ENCODE measurements around the gene TMEM134.
"Not testable (repeated sequence)": the region's sequence is repeated elsewhere in the genome, so short reads cannot be mapped to it uniquely, and the experiment has no call there.

The TMEM134 gene

GRCh38 chr11:67468759-67469507, at the start of gene TMEM134:
TSS of gene TMEM134 (minus strand) at chr11:67469251. CDS start at chr11:67469192, 59 bp downstream.
- DNase-seq: peak; percentile 92

GRCh38 chr11:67517784-67518552, 48.9 kb upstream of the TMEM134 start:
- no peak for DNase-seq

GRCh38 chr11:67516806-67517205, 47.8 kb upstream of the TMEM134 start:
- DNase-seq: no peak

- DNase-seq: no peak
Measured at GRCh38 chr11:67514116-67514515, 45.1 kb upstream of the TMEM134 start.

GRCh38 chr11:67511558-67511957, 42.5 kb upstream of the TMEM134 start:
- DNase-seq: not testable (repeated sequence)

- DNase-seq: no peak
Measured at GRCh38 chr11:67510023-67510345, 40.9 kb upstream of the TMEM134 start.

GRCh38 chr11:67508486-67509121, 39.6 kb upstream of the TMEM134 start:
- peak; percentile 98 for DNase-seq

- DNase-seq: peak; percentile 100
Measured at GRCh38 chr11:67507864-67508485, 38.9 kb upstream of the TMEM134 start, which contains the start of gene CDK2AP2. TSS of gene CDK2AP2 (minus strand) at chr11:67508162. CDS start at chr11:67508082, 80 bp downstream.

- no peak for DNase-seq
Measured at GRCh38 chr11:67507242-67507863, 38.3 kb upstream of the TMEM134 start.

GRCh38 chr11:67506426-67507051, 37.5 kb upstream of the TMEM134 start:
- no peak for DNase-seq

- DNase-seq: peak; percentile 79
Measured at GRCh38 chr11:67505605-67506396, 36.8 kb upstream of the TMEM134 start.

- peak; percentile 27 for DNase-seq
Measured at GRCh38 chr11:67504950-67505581, 36.0 kb upstream of the TMEM134 start, which contains the start of gene PITPNM1. TSS of gene PITPNM1 (minus strand) at chr11:67505363. CDS start at chr11:67504180, 1,183 bp downstream.

GRCh38 chr11:67504005-67504949, 35.2 kb upstream of the TMEM134 start:
- peak; percentile 7 for DNase-seq

GRCh38 chr11:67503119-67504004, 34.3 kb upstream of the TMEM134 start:
- no peak for DNase-seq

GRCh38 chr11:67502328-67502979, 33.4 kb upstream of the TMEM134 start:
- DNase-seq: no peak

GRCh38 chr11:67501854-67502253, 32.8 kb upstream of the TMEM134 start:
- no peak for DNase-seq

GRCh38 chr11:67500831-67501715, 32.0 kb upstream of the TMEM134 start:
- no peak for DNase-seq

Data from NCI-H774 (cell line).